GM12865 (cell line): ENCODE results near the gene PDE8A.

Experiments
- DNase-seq: peaks from one replicate; pipeline ENCODE4 v3.0.0; 2010; ENCODE audit warnings: low read depth
- H3K4me3 ChIP-seq: 2 replicates; pipeline ENCODE4 v1.5.1; 2011; ENCODE audit warnings: mild to moderate bottlenecking, low read depth, low read length, control low read depth
- CTCF ChIP-seq: IDR thresholded peaks from 2 replicates; pipeline ENCODE4 v1.5.1; 2011; ENCODE audit warnings: low read length, control low read depth, low read depth, inconsistent platforms; ENCODE audit not compliant: insufficient read depth; ENCODE audit errors: missing control alignments

Gene PDE8A

GRCh38 chr15:85021409-85021808 lies 39.8 kb downstream of the PDE8A start:
- TF ChIP-seq CTCF, result no peak
- no peak overlapping the region for H3K4me3 ChIP-seq
- DNase-seq, result no peak

- no peak for TF ChIP-seq CTCF
Measured at GRCh38 chr15:85022860-85023403, 41.3 kb downstream of the PDE8A start.

GRCh38 chr15:85024003-85024402 lies 42.3 kb downstream of the PDE8A start:
- no peak overlapping the region for H3K4me3 ChIP-seq
- TF ChIP-seq CTCF, result no peak
- no peak for DNase-seq

More at GRCh38 chr15:85022860-85023403, 41.3 kb downstream of the PDE8A start:
- no peak overlapping the region for H3K4me3 ChIP-seq
- DNase-seq, result no peak

- DNase-seq, result no peak
- H3K4me3 ChIP-seq, result no peak overlapping the region
Measured at GRCh38 chr15:85024509-85025336, 43.1 kb downstream of the PDE8A start.

GRCh38 chr15:85025516-85026251 lies 44.0 kb downstream of the PDE8A start:
- TF ChIP-seq CTCF, result no peak
- no peak for DNase-seq
- H3K4me3 ChIP-seq, result no peak overlapping the region

More at GRCh38 chr15:85024509-85025336, 43.1 kb downstream of the PDE8A start:
- no peak for TF ChIP-seq CTCF

GRCh38 chr15:85026304-85027032 lies 44.8 kb downstream of the PDE8A start:
- peak; percentile 37 for DNase-seq
- no peak for TF ChIP-seq CTCF
- no peak overlapping the region for H3K4me3 ChIP-seq
